OCI-LY3 (cell line): ENCODE results near the gene UBE2D3.

Experiments used
- EZH2phosphoT487 ChIP-seq: fragments of 200-600 bp; shearing (Covaris generic); IDR thresholded peaks from 2 replicates; pipeline ENCODE4 v1.6.1; 2018; ENCODE audit warnings: antibody characterized with exemption, mixed run types, low read depth
- TF ChIP-seq, protein P1 (sequence below): fragments of 200-600, 300-600 bp; sonication (generic); IDR thresholded peaks from 2 replicates; pipeline ENCODE4 v1.5.1; 2014; ENCODE audit warnings: antibody characterized with exemption, low read length, low read depth

DNA sequence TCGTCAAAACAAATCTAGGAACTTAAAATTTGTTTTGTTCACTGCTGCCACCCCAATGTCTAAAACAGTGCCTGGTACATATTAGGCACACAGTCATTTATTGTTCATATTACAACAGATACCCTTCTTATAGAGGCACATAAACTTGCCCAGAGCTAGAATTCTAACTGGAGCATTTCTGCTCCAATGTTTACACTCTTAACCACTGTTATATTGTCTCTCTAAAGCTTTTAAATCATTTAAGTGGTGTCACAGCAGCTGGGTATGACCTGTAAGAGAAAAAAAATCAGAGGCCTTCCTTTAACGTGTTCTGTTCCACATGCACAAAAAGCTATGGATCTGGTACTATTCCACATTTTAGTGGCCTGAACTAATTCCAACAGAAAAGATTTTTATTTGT lies 3.0 kb downstream of the UBE2D3 start:
- TF ChIP-seq, protein P1, sequence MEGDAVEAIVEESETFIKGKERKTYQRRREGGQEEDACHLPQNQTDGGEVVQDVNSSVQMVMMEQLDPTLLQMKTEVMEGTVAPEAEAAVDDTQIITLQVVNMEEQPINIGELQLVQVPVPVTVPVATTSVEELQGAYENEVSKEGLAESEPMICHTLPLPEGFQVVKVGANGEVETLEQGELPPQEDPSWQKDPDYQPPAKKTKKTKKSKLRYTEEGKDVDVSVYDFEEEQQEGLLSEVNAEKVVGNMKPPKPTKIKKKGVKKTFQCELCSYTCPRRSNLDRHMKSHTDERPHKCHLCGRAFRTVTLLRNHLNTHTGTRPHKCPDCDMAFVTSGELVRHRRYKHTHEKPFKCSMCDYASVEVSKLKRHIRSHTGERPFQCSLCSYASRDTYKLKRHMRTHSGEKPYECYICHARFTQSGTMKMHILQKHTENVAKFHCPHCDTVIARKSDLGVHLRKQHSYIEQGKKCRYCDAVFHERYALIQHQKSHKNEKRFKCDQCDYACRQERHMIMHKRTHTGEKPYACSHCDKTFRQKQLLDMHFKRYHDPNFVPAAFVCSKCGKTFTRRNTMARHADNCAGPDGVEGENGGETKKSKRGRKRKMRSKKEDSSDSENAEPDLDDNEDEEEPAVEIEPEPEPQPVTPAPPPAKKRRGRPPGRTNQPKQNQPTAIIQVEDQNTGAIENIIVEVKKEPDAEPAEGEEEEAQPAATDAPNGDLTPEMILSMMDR, result no peak
- no peak for TF ChIP-seq EZH2phosphoT487
